Stimulated activated CD8-positive, alpha-beta memory T cell treated with anti-CD3 and anti-CD28 coated beads, Interleukin-7, amount 100 ng/mL, for 48 hours (primary cell): ENCODE data around the gene CLCC1.

Experiments used
- DNase-seq, 2 donors: peaks; one replicate each; pipeline ENCODE4 v3.0.0-alpha.2; 2020; ENCODE audit warnings: low read depth in 1 of 2; ENCODE audit errors: extremely low read depth in 1 of 2

The CLCC1 gene

GRCh38 chr1:108925920-108926319 lies 37.4 kb downstream of the CLCC1 start:
- DNase-seq, result no peak

- DNase-seq, result no peak
These were observed 46.5 kb downstream of the CLCC1 start for GRCh38 chr1:108916788-108917187.
